Measurements from ENCODE around the gene MAST4.

MAST4 gene

GRCh38 chr5:67105270-67105669 is 509.1 kb downstream of the MAST4 start:
- in situ Hi-C loops (cut with MboI; ENCODE audit: low sequenced_read_pairs, unreplicated experiment): no loop called here
- TF ChIP-seq CTCF (IDR thresholded peaks at IDR 0.05; ENCODE audit: borderline replicate concordance, control extremely low read depth, extremely low read depth, insufficient read depth, missing control alignments): no peak
- DNase-seq (ENCODE audit: low spot score): no peak

GRCh38 chr5:67106626-67107342 is 510.6 kb downstream of the MAST4 start:
- no peak for DNase-seq (ENCODE audit: low spot score)
- TF ChIP-seq CTCF (IDR thresholded peaks at IDR 0.05; ENCODE audit: borderline replicate concordance, control extremely low read depth, extremely low read depth, insufficient read depth, missing control alignments): no peak

GRCh38 chr5:67111779-67112178 is 515.6 kb downstream of the MAST4 start:
- TF ChIP-seq CTCF (IDR thresholded peaks at IDR 0.05; ENCODE audit: borderline replicate concordance, control extremely low read depth, extremely low read depth, insufficient read depth, missing control alignments): no peak
- in situ Hi-C loops (cut with MboI; ENCODE audit: low sequenced_read_pairs, unreplicated experiment): no loop called here
- no peak for DNase-seq (ENCODE audit: low spot score)

More at GRCh38 chr5:67106626-67107342, 510.6 kb downstream of the MAST4 start:
- in situ Hi-C loops (cut with MboI; ENCODE audit: low sequenced_read_pairs, unreplicated experiment): no loop called here

- in situ Hi-C loops (cut with MboI; ENCODE audit: low sequenced_read_pairs, unreplicated experiment): no loop called here
- no peak for TF ChIP-seq CTCF (IDR thresholded peaks at IDR 0.05; ENCODE audit: borderline replicate concordance, control extremely low read depth, extremely low read depth, insufficient read depth, missing control alignments)
- DNase-seq (ENCODE audit: low spot score): no peak
Measured at GRCh38 chr5:67115246-67115645, 519.1 kb downstream of the MAST4 start.

GRCh38 chr5:67115817-67116216 is 519.6 kb downstream of the MAST4 start:
- TF ChIP-seq CTCF (IDR thresholded peaks at IDR 0.05; ENCODE audit: borderline replicate concordance, control extremely low read depth, extremely low read depth, insufficient read depth, missing control alignments): no peak
- in situ Hi-C loops (cut with MboI; ENCODE audit: low sequenced_read_pairs, unreplicated experiment): no loop called here

GRCh38 chr5:67118050-67118620 is 521.9 kb downstream of the MAST4 start:
- in situ Hi-C loops (cut with MboI; ENCODE audit: low sequenced_read_pairs, unreplicated experiment): no loop called here
- TF ChIP-seq CTCF (IDR thresholded peaks at IDR 0.05; ENCODE audit: borderline replicate concordance, control extremely low read depth, extremely low read depth, insufficient read depth, missing control alignments): no peak
- DNase-seq (ENCODE audit: low spot score): no peak

More at GRCh38 chr5:67115817-67116216, 519.6 kb downstream of the MAST4 start:
- no peak for DNase-seq (ENCODE audit: low spot score)

Data from GM13976 (cell line).